NK-92 (cell line): ENCODE data around the gene MYOF.
"Not testable (repeated sequence)": the region's sequence is repeated elsewhere in the genome, so short reads cannot be mapped to it uniquely, and the experiment has no call there.

Source experiments
- DNase-seq: peaks from one replicate; lab custom pipeline; 2025; ENCODE audit not compliant: unreplicated experiment; lab: John Stamatoyannopoulos, UW

The MYOF gene

DNA sequence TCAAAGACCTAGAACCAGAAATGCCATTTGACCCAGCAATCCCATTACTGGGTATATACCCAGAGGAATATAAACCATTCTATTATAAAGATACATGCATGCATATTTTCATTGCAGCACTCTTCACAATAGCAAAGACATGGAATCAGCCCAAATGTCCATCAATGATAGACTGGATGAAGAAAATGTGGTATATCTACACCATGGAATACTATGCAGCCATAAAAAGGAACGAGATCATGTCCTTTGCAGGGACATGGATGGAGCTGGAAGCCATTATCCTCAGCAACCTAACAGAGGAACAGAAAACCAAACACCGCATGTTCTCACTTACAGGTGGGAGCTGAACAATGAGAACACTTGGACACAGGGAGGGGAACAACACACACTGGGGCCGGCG lies 123.7 kb downstream of the MYOF start:
- DNase-seq, result not testable (repeated sequence)

- DNase-seq, result no peak
Measured at GRCh38 chr10:93357680-93358079, 124.5 kb downstream of the MYOF start.

- DNase-seq, result no peak
Measured at GRCh38 chr10:93356516-93356915, 125.6 kb downstream of the MYOF start.

DNA sequence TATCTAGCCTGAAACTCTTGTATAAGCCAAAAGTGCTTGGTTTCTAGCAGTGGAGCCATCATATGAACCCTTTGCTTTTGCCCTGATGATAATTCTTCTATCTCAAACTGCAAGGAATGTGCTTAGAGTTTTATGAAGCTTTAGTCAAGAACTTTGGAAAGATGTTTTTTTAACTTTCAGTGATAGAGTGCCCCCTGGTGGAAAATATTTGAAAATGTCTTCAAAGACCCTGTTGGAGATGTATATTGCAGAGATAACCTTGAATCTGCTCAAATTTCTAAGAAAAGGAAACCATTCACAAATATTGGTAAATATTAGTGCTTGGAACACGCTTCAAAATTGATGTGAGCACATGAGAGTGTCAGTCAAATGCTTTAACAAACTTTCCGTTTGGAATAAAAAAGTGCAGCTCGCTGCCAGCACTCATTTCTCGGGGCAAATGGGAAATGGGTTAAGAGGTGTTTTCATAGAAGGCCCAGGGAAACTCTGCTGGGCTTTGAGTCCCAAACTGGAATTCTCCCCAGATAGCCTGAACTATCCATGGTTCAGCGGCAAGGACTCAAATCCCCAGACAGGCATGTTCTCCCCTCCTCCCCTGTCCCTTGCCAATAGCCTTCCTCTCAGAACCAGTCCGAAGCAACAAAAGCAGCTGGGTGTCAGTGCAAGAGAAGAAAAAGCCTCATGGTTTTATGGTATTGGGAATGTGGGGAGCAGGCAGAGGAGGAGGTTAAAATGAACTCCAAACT lies 129.3 kb downstream of the MYOF start:
- no peak for DNase-seq

GRCh38 chr10:93346694-93347093 lies 135.4 kb downstream of the MYOF start:
- DNase-seq, result no peak

- no peak for DNase-seq
Measured at GRCh38 chr10:93346108-93346507, 136.0 kb downstream of the MYOF start.

DNA sequence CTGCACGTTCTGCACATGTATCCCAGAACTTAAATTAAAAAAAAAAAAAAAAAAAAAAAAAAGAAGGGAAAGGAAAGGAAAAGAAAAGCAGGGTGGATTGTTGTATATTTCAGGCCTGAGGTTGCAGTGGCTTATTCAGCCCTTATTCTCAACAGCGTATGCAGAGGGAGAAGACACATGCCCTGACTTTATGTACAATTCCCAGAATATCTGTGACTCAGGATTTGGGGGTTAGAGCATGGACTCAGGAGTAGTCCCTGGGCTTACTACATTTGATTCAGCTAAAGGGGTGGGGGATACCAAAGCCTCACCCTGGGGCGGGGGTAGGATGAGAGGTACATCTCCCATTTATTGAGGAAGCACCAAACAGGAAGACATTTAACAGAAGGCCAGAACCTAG lies 137.4 kb downstream of the MYOF start:
- DNase-seq, result no peak

- DNase-seq, result no peak
Measured at GRCh38 chr10:93342921-93343320, 139.2 kb downstream of the MYOF start.

GRCh38 chr10:93342366-93342765 lies 139.8 kb downstream of the MYOF start:
- DNase-seq, result no peak

DNA sequence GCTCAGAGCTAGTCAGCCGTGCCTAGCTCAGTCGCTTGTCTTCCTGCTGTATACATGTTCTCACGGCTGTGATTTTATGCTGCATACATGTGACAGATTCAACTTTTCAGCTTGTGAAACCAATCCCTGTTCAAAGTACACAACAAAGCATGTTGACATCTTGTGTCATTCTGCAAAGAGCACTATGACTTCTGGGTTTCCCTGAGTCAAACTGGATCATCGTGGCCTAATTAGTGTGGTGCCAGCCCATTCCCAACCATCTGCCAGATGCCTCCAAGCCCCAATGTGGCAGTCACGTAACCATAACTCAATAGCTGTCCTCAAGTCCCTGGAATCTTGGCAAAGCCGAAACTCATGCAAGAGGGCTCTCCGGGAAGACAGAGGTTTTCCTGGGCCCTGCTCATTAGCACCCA lies 144.8 kb downstream of the MYOF start:
- no peak for DNase-seq

GRCh38 chr10:93336678-93337077 lies 145.5 kb downstream of the MYOF start:
- no peak for DNase-seq

DNA sequence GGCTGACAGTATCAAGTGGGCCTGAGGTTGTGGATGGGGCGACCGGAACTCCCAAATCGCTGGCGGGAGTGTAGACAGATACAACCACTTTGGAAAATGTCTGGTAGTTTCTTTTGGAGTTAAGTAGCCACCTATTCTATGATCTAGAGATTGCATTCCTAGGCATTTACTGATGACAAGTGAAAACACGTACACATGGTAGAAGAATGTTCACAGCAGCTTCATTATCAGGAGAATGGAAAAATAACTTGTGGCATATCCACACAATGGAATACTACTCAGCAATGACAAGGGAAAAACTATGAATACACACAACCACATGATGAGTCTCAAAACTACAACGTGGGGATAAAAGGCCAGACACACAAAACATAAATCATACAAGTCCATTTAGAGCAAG lies 146.0 kb downstream of the MYOF start:
- no peak for DNase-seq

GRCh38 chr10:93334901-93335327 lies 147.2 kb downstream of the MYOF start:
- no peak for DNase-seq

- no peak for DNase-seq
Measured at GRCh38 chr10:93334181-93334580, 148.0 kb downstream of the MYOF start.

DNA sequence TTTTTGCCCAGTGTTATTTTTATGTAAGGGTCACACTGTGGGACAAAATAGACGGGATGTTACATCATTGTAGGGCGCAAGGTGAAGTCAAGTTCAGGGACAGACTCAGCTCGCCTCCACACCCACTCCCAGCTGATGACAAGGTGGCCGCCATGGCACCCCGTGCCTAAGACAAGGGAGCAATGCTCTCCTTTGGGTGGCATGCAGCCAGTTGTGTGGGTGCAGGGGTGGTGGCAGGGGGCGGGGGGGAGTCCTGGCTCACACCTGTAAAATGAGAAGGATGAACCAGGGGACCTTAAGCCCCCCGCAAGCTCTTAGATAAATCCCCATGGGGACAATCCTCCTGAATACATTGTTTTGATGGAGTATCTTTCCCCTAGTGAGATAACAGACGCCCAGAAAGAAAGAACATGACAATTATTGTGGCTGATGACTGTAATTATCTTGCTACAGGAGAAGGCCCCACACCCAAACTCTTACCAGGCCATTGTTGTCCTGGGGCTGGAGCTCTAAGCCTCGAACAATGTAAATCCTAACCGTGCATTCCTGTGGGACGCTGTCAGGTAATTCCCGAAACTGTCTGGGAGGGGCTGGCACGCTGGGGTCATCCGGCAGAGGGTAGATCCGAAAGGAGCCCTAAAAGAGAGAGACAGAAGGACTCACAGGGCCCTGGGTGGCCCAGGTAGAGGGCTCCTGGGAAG lies 148.7 kb downstream of the MYOF start:
- no peak for DNase-seq

DNA sequence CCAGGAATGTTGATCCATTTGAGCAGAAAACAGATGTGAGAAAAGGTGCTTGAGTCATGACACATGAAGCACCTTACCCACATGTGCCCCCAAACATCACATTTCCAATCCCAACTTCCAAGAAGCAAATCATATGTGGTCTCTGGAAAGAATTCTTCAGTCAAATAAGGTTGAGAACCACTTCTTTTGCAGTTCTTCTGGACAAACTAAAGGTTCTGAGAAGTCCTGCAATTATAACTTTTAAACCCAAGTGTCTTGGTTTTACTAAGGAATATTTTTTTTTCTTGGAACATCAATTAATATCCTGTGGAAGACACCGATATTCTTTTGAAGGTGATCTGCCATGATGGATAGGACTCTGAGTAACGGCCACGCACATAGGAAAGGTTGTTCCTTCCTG lies 151.3 kb downstream of the MYOF start:
- no peak for DNase-seq

GRCh38 chr10:93319896-93320295 lies 162.2 kb downstream of the MYOF start:
- DNase-seq, result no peak

- no peak for DNase-seq
Measured at GRCh38 chr10:93319096-93319495, 163.0 kb downstream of the MYOF start.

DNA sequence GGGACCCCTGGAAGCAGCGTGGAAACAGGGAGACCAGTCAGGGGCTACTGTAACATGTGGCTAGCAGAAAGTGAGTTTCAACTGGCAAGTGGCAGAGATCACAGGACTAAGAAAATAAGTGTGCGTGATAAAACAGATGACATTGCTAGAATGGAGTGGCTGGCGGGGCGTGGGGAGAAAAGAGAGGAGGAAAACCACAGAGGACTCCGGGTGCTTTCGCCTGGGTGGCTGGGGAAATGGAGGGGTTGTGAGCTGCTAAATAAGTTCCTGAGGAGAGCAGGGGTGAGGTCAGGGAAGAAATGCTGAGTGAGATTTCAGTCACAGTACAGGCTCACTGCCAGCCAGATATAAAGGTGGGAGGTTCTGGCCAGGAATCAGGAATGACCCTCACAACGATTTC lies 166.9 kb downstream of the MYOF start:
- DNase-seq, result no peak

GRCh38 chr10:93314656-93315055 lies 167.5 kb downstream of the MYOF start:
- not testable (repeated sequence) for DNase-seq

- no peak for DNase-seq
Measured at GRCh38 chr10:93313798-93314197, 168.3 kb downstream of the MYOF start.

- DNase-seq, result no peak
Measured at GRCh38 chr10:93309062-93309461, 173.1 kb downstream of the MYOF start.

GRCh38 chr10:93305122-93305521 lies 177.0 kb downstream of the MYOF start:
- DNase-seq, result no peak
